ENCODE results near the gene LDLRAD4. TPM values are rescaled to one million over a fixed set of nuclear protein-coding genes. Genes with fewer than 3 reads are reported as not detected.

LDLRAD4 gene
- total RNA-seq, 1 donor, result under 0.01 TPM

- Histone ChIP-seq H3K27ac (ENCODE audit: low read depth, low read length) (no peak overlapping the region), H3K79me2 (ENCODE audit: insufficient read depth, low read length) (no peaks in the 10 kb centered on the region), H4K20me1 (ENCODE audit: insufficient read depth, low read length) (no peaks in the 10 kb centered on the region), H2AFZ (ENCODE audit: low read length) (no peak overlapping the region), H3K36me3 (ENCODE audit: insufficient read depth, low read length) (no peaks in the 10 kb centered on the region), H3K4me3 (ENCODE audit: insufficient read depth, low read length) (no peak overlapping the region), H3K4me2 (ENCODE audit: insufficient read depth, low read length) (no peak overlapping the region), H3K4me1 (ENCODE audit: insufficient read depth, low read length) (no peaks in the 10 kb centered on the region), H3K27me3 (ENCODE audit: insufficient read depth, low read length) (peaks cover 5% of the 10 kb centered on the region), H3K9me3 (ENCODE audit: low read depth, low read length) (no peaks in the 10 kb centered on the region)
- DNase-seq (ENCODE audit: insufficient read length, low spot score, missing footprints), result no peak
- no peak for TF ChIP-seq CTCF (IDR thresholded peaks at IDR 0.05; ENCODE audit: extremely low read depth, low read depth, low read length)
Measured at GRCh38 chr18:13545955-13546354, 327.4 kb downstream of the LDLRAD4 start.

GRCh38 chr18:13546638-13547037 lies 328.1 kb downstream of the LDLRAD4 start:
- H3K9me3 ChIP-seq (ENCODE audit: low read depth, low read length), result no peaks in the 10 kb centered on the region
- peaks cover 5% of the 10 kb centered on the region for H3K27me3 ChIP-seq (ENCODE audit: insufficient read depth, low read length)
- H3K36me3 ChIP-seq (ENCODE audit: insufficient read depth, low read length), result no peaks in the 10 kb centered on the region
- no peaks in the 10 kb centered on the region for H4K20me1 ChIP-seq (ENCODE audit: insufficient read depth, low read length)
- DNase-seq (ENCODE audit: insufficient read length, low spot score, missing footprints), result no peak
- no peak overlapping the region for H3K27ac ChIP-seq (ENCODE audit: low read depth, low read length)
- H3K79me2 ChIP-seq (ENCODE audit: insufficient read depth, low read length), result no peaks in the 10 kb centered on the region
- H3K4me1 ChIP-seq (ENCODE audit: insufficient read depth, low read length), result no peaks in the 10 kb centered on the region
- no peak for TF ChIP-seq CTCF (IDR thresholded peaks at IDR 0.05; ENCODE audit: extremely low read depth, low read depth, low read length)
- H2AFZ ChIP-seq (ENCODE audit: low read length), result no peak overlapping the region
- H3K4me2 ChIP-seq (ENCODE audit: insufficient read depth, low read length), result no peak overlapping the region
- no peak overlapping the region for H3K4me3 ChIP-seq (ENCODE audit: insufficient read depth, low read length)

GRCh38 chr18:13547347-13547746 lies 328.8 kb downstream of the LDLRAD4 start:
- no peak for DNase-seq (ENCODE audit: insufficient read length, low spot score, missing footprints)
- Histone ChIP-seq H3K4me1 (ENCODE audit: insufficient read depth, low read length) (no peaks in the 10 kb centered on the region), H3K4me3 (ENCODE audit: insufficient read depth, low read length) (no peak overlapping the region), H3K79me2 (ENCODE audit: insufficient read depth, low read length) (no peaks in the 10 kb centered on the region), H2AFZ (ENCODE audit: low read length) (no peak overlapping the region), H3K9me3 (ENCODE audit: low read depth, low read length) (no peaks in the 10 kb centered on the region), H4K20me1 (ENCODE audit: insufficient read depth, low read length) (no peaks in the 10 kb centered on the region), H3K27me3 (ENCODE audit: insufficient read depth, low read length) (peaks cover 5% of the 10 kb centered on the region), H3K36me3 (ENCODE audit: insufficient read depth, low read length) (no peaks in the 10 kb centered on the region), H3K4me2 (ENCODE audit: insufficient read depth, low read length) (no peak overlapping the region), H3K27ac (ENCODE audit: low read depth, low read length) (no peak overlapping the region)
- TF ChIP-seq CTCF (IDR thresholded peaks at IDR 0.05; ENCODE audit: extremely low read depth, low read depth, low read length), result no peak

- no peaks in the 10 kb centered on the region for H4K20me1 ChIP-seq (ENCODE audit: insufficient read depth, low read length)
- DNase-seq (ENCODE audit: insufficient read length, low spot score, missing footprints), result no peak
- no peak overlapping the region for H3K4me3 ChIP-seq (ENCODE audit: insufficient read depth, low read length)
- H2AFZ ChIP-seq (ENCODE audit: low read length), result no peak overlapping the region
- H3K36me3 ChIP-seq (ENCODE audit: insufficient read depth, low read length), result no peaks in the 10 kb centered on the region
- peaks cover 5% of the 10 kb centered on the region for H3K27me3 ChIP-seq (ENCODE audit: insufficient read depth, low read length)
- H3K4me2 ChIP-seq (ENCODE audit: insufficient read depth, low read length), result no peak overlapping the region
- H3K79me2 ChIP-seq (ENCODE audit: insufficient read depth, low read length), result no peaks in the 10 kb centered on the region
- H3K9me3 ChIP-seq (ENCODE audit: low read depth, low read length), result no peaks in the 10 kb centered on the region
- H3K4me1 ChIP-seq (ENCODE audit: insufficient read depth, low read length), result no peaks in the 10 kb centered on the region
- TF ChIP-seq CTCF (IDR thresholded peaks at IDR 0.05; ENCODE audit: extremely low read depth, low read depth, low read length), result no peak
- no peak overlapping the region for H3K27ac ChIP-seq (ENCODE audit: low read depth, low read length)
Measured at GRCh38 chr18:13548106-13548819, 329.7 kb downstream of the LDLRAD4 start.
